HEK293 (cell line): ENCODE measurements around the gene TAS2R19.

Experiments used
- PATZ1 ChIP-seq: fragments of 450-650 bp; formaldehyde crosslinking; IDR thresholded peaks from 2 replicates; pipeline ENCODE4 v1.5.1; 2016; ENCODE audit warnings: missing biosample characterization, missing genetic modification characterization
- REPIN1 ChIP-seq: fragments of 450-650 bp; formaldehyde crosslinking; IDR thresholded peaks from 2 replicates; pipeline ENCODE4 v1.5.1; 2017; ENCODE audit warnings: missing biosample characterization, missing genetic modification characterization, low read depth
- ZBTB21 ChIP-seq: fragments of 450-650 bp; formaldehyde crosslinking; IDR thresholded peaks from 2 replicates; pipeline ENCODE4 v1.5.1; 2017; ENCODE audit warnings: missing biosample characterization, missing genetic modification characterization
- ZFP41 ChIP-seq: fragments of 450-650 bp; formaldehyde crosslinking; IDR thresholded peaks from 2 replicates; pipeline ENCODE4 v1.5.1; 2016; ENCODE audit warnings: missing biosample characterization, missing genetic modification characterization, borderline replicate concordance
- ZNF175 ChIP-seq: fragments of 450-650 bp; formaldehyde crosslinking; IDR thresholded peaks from 2 replicates; pipeline ENCODE4 v1.5.1; 2016; ENCODE audit warnings: missing biosample characterization, missing genetic modification characterization
- ZNF18 ChIP-seq: fragments of 450-650 bp; formaldehyde crosslinking; IDR thresholded peaks from 2 replicates; pipeline ENCODE4 v1.5.1; 2016; ENCODE audit warnings: missing biosample characterization, missing genetic modification characterization
- ZNF501 ChIP-seq: fragments of 450-650 bp; formaldehyde crosslinking; IDR thresholded peaks from 2 replicates; pipeline ENCODE4 v1.5.1; 2016; ENCODE audit warnings: missing biosample characterization, missing genetic modification characterization
- ZNF623 ChIP-seq: fragments of 450-650 bp; formaldehyde crosslinking; IDR thresholded peaks from 2 replicates; pipeline ENCODE4 v1.5.1; 2016; ENCODE audit warnings: missing biosample characterization, missing genetic modification characterization
- TF ChIP-seq, protein P1 (sequence below): fragments of 450-650 bp; formaldehyde crosslinking; IDR thresholded peaks from 2 replicates; pipeline ENCODE4 v1.5.1; 2016; ENCODE audit warnings: missing biosample characterization, missing genetic modification characterization
- TF ChIP-seq, protein P2 (sequence below): fragments of 450-650 bp; formaldehyde crosslinking; IDR thresholded peaks from 2 replicates; pipeline ENCODE4 v1.5.1; 2016; ENCODE audit warnings: missing biosample characterization, missing genetic modification characterization
- TF ChIP-seq, protein P3 (sequence below): fragments of 450-650 bp; formaldehyde crosslinking; IDR thresholded peaks from 2 replicates; pipeline ENCODE4 v1.5.1; 2016; ENCODE audit warnings: missing biosample characterization, missing genetic modification characterization

DNA sequence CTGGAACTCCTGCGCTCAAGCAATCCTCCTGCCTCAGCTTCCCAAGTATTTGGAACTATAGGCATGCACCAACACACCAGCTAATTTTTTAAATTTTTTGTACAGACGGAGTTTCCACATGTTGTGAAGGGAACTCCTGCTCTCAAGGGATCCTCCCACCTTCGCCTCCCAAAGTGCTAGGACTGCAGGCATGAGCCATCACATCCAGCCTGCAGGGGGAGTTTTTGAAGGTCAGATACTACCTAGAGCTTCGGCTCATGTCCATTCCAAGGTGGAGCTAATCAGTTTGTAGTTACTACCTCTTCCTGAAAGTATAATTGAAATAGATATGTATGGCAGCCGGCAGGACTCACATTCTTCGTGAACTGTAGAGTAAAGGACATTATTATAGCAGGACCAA is 3.7 kb upstream of the TAS2R19 start:
- TF ChIP-seq ZNF175 (tag by site-specific recombination) (no peak), ZBTB21 (tag by site-specific recombination) (no peak), ZNF18 (tag by site-specific recombination) (no peak), ZFP41 (tag by site-specific recombination) (no peak), REPIN1 (no peak), ZNF501 (tag by site-specific recombination) (no peak), ZNF623 (tag by site-specific recombination) (no peak), PATZ1 (no peak)
- TF ChIP-seq, protein P1, sequence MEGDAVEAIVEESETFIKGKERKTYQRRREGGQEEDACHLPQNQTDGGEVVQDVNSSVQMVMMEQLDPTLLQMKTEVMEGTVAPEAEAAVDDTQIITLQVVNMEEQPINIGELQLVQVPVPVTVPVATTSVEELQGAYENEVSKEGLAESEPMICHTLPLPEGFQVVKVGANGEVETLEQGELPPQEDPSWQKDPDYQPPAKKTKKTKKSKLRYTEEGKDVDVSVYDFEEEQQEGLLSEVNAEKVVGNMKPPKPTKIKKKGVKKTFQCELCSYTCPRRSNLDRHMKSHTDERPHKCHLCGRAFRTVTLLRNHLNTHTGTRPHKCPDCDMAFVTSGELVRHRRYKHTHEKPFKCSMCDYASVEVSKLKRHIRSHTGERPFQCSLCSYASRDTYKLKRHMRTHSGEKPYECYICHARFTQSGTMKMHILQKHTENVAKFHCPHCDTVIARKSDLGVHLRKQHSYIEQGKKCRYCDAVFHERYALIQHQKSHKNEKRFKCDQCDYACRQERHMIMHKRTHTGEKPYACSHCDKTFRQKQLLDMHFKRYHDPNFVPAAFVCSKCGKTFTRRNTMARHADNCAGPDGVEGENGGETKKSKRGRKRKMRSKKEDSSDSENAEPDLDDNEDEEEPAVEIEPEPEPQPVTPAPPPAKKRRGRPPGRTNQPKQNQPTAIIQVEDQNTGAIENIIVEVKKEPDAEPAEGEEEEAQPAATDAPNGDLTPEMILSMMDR (tag by site-specific recombination) = no peak
- TF ChIP-seq, protein P2, sequence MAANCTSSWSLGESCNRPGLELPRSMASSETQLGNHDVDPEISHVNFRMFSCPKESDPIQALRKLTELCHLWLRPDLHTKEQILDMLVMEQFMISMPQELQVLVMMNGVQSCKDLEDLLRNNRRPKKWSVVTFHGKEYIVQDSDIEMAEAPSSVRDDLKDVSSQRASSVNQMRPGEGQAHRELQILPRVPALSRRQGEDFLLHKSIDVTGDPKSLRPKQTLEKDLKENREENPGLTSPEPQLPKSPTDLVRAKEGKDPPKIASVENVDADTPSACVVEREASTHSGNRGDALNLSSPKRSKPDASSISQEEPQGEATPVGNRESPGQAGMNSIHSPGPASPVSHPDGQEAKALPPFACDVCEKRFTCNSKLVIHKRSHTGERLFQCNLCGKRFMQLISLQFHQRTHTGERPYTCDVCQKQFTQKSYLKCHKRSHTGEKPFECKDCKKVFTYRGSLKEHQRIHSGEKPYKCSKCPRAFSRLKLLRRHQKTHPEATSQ (tag by site-specific recombination) = no peak
- TF ChIP-seq, protein P3, sequence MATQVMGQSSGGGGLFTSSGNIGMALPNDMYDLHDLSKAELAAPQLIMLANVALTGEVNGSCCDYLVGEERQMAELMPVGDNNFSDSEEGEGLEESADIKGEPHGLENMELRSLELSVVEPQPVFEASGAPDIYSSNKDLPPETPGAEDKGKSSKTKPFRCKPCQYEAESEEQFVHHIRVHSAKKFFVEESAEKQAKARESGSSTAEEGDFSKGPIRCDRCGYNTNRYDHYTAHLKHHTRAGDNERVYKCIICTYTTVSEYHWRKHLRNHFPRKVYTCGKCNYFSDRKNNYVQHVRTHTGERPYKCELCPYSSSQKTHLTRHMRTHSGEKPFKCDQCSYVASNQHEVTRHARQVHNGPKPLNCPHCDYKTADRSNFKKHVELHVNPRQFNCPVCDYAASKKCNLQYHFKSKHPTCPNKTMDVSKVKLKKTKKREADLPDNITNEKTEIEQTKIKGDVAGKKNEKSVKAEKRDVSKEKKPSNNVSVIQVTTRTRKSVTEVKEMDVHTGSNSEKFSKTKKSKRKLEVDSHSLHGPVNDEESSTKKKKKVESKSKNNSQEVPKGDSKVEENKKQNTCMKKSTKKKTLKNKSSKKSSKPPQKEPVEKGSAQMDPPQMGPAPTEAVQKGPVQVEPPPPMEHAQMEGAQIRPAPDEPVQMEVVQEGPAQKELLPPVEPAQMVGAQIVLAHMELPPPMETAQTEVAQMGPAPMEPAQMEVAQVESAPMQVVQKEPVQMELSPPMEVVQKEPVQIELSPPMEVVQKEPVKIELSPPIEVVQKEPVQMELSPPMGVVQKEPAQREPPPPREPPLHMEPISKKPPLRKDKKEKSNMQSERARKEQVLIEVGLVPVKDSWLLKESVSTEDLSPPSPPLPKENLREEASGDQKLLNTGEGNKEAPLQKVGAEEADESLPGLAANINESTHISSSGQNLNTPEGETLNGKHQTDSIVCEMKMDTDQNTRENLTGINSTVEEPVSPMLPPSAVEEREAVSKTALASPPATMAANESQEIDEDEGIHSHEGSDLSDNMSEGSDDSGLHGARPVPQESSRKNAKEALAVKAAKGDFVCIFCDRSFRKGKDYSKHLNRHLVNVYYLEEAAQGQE (tag by site-specific recombination) = no peak
